Stimulated activated CD8-positive, alpha-beta memory T cell treated with anti-CD3 and anti-CD28 coated beads, Interleukin-12 subunit alpha, Interleukin-12 subunit beta, amount 100 ng/mL, for 1 hour (primary cell): ENCODE measurements around the gene IGFBP3.

Experiments
- DNase-seq: peaks from one replicate; pipeline ENCODE4 v3.0.0-alpha.2; 2020; ENCODE audit warnings: low read depth

IGFBP3 gene

GRCh38 chr7:45872116-45873034 is 48.7 kb downstream of the IGFBP3 start:
- no peak for DNase-seq

GRCh38 chr7:45869426-45869825 is 51.6 kb downstream of the IGFBP3 start:
- no peak for DNase-seq

GRCh38 chr7:45867471-45867870 is 53.6 kb downstream of the IGFBP3 start:
- no peak for DNase-seq

- no peak for DNase-seq
These were observed 55.3 kb downstream of the IGFBP3 start for GRCh38 chr7:45865594-45866410.

GRCh38 chr7:45863715-45864114 is 57.4 kb downstream of the IGFBP3 start:
- DNase-seq = no peak
